Fibroblast of skin of right biceps (primary cell): Measurements from ENCODE around the gene NPW.
A peak's percentile ranks its signal among the peaks of the same experiment; 100 is the strongest.
"Not testable (repeated sequence)": the region's sequence is repeated elsewhere in the genome, so short reads cannot be mapped to it uniquely, and the experiment has no call there.

Experiments
- DNase-seq: peaks from one replicate; pipeline ENCODE4 v3.0.0-alpha.2; 2013

The NPW gene

GRCh38 chr16:2023092-2024031, 3.8 kb downstream of the NPW start:
- peak; percentile 82 for DNase-seq

GRCh38 chr16:2024032-2024420, 4.4 kb downstream of the NPW start:
- no peak for DNase-seq

- no peak for DNase-seq
These were observed 5.7 kb downstream of the NPW start for GRCh38 chr16:2025251-2025650.

GRCh38 chr16:2025878-2026460, 6.4 kb downstream of the NPW start:
- DNase-seq, result no peak

- DNase-seq, result no peak
These were observed 7.0 kb downstream of the NPW start, which contains the start of gene NHERF2 for GRCh38 chr16:2026461-2027023. Gene NHERF2, plus strand, starts transcription at chr16:2026902. Its CDS starts 104 bp downstream, at chr16:2027006.

- DNase-seq, result peak; percentile 46
These were observed 7.7 kb downstream of the NPW start for GRCh38 chr16:2027024-2028010.

GRCh38 chr16:2028146-2028545, 8.6 kb downstream of the NPW start:
- no peak for DNase-seq

- no peak for DNase-seq
These were observed 9.1 kb downstream of the NPW start for GRCh38 chr16:2028620-2029220.

GRCh38 chr16:2029350-2029749, 9.8 kb downstream of the NPW start:
- no peak for DNase-seq

- DNase-seq, result no peak
These were observed 10.5 kb downstream of the NPW start for GRCh38 chr16:2030036-2030435.

GRCh38 chr16:2031081-2031577, 11.5 kb downstream of the NPW start:
- no peak for DNase-seq

- peak; percentile 40 for DNase-seq
These were observed 12.9 kb downstream of the NPW start for GRCh38 chr16:2032285-2033056.

GRCh38 chr16:2033057-2033908, 13.7 kb downstream of the NPW start:
- DNase-seq, result peak; percentile 69

GRCh38 chr16:2033909-2034695, 14.5 kb downstream of the NPW start:
- not testable (repeated sequence) for DNase-seq

- no peak for DNase-seq
These were observed 15.3 kb downstream of the NPW start for GRCh38 chr16:2034696-2035430.

- DNase-seq, result peak; percentile 80
These were observed 16.0 kb downstream of the NPW start for GRCh38 chr16:2035431-2036199.

GRCh38 chr16:2036200-2036966, 16.8 kb downstream of the NPW start:
- no peak for DNase-seq
